Measurements from ENCODE around the gene HAPLN1.

HAPLN1 gene

DNA sequence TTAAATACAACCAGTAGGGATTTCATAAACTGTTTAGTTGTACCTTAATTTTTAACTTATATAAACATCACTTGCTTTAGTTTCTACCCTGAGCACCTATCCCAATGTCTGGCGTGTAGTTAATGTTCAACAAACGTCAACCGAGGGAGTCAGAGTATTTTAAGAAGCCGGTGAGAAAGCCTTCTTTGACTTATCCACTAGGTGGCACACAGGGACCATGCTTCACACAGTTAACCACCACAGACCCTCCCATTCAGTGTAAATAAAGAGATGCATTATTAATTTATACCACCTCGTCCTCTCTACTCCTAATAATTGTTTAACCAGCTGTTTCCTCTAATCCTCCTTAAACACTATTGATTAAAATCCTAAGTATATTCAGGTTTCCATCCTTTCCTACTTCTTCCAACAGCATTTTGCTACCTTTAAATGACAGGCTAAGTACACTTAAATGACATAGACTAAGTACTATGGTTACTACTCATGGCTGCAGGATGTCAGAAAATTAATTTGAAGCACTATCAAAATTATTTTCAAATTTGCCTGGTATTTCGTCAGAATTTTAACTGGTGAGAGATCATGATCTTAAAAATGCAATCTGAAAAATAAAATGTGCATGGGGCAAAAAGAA is 2.3 kb downstream of the HAPLN1 start:
- DNase-seq (ENCODE audit: low spot score): no peak

DNA sequence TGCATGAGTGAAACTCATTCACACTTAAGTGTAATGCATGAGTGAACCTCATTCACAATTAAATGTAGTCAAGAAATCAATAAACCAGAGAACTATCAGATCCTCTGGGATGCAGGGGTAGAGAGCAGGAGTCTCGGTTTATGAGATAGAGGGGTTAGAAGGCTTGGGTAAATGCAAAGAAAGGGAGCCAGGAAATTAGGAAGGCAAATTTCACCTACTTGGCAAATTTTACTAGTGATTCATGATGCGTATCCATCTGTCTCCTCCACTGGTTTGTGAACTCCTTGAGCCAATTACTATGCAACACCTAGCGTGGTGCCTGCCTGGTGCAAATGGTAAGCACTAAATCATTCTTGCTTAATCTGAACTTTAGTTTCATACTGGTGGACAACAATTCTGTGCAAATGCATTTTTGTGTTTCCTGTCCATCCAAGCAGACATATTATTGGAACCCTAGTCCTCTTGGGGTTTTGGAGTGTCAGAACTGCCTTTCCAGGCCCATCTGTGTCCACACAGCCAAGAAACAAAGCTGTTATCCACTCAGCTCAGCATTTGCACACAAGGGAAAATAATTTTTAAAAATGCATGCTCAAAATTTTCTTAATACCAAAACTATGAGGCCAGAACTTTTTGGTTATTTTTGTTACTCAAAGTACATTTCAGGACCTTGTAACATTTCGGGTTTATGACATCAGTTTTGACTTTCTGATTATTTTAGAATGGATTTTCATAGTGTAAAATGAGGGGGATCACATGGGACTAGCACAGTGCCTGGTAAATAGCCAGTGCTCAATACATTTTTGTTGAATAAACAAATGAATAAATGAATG is 5.2 kb downstream of the HAPLN1 start:
- DNase-seq (ENCODE audit: low spot score): no peak

DNA sequence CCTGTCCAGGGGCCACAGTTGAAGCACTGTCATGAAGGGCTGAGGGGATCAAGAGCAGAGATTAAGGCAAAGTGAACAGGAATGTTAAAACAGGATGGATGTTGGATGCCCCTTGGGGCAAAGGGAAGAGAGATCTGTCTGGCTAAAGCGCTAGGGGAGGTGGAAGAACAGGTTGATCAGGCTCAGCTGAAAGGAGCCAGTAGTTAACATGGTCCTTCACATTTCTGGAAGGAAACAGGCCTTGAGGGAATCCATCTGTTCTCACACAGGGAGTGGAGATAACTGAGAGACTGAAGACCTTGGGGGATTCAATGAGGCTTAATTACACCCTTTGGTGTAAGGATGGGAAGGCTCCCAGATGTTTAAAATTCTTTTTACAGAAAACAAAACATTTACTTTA is 5.8 kb downstream of the HAPLN1 start:
- no peak for DNase-seq (ENCODE audit: low spot score)

DNA sequence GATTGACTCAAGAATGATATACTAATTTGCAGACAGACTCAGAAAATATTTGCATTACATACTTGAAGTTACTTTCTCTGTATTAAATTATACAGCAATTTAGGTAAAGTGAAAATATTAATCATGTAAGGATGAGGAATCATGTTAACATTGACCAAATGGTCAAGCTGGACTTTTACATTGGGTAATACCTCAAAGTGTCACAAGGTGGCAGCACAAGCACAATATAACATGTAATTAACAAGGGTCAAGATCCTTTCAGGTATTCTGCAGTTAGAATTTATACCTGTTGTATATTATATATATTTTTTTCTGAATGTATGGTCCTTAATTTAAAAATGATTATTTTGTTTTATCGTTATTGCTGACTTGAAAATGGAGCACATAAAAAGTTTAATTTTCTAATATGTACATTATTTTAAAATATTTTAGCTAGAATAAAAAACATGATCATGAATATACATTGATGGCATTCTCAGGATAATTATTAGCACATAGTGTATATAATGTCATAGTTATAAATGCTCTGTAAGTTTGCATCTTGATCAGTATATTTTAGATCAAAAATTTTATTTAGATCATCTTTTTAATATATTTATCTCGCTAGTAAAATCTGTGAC is 8.6 kb downstream of the HAPLN1 start:
- no peak for DNase-seq (ENCODE audit: low spot score)

- no peak for DNase-seq (ENCODE audit: low spot score)
These were observed 10.7 kb downstream of the HAPLN1 start for GRCh38 chr5:83709973-83710372.

- no peak for DNase-seq (ENCODE audit: low spot score)
These were observed 12.5 kb downstream of the HAPLN1 start for GRCh38 chr5:83708170-83708569.

DNA sequence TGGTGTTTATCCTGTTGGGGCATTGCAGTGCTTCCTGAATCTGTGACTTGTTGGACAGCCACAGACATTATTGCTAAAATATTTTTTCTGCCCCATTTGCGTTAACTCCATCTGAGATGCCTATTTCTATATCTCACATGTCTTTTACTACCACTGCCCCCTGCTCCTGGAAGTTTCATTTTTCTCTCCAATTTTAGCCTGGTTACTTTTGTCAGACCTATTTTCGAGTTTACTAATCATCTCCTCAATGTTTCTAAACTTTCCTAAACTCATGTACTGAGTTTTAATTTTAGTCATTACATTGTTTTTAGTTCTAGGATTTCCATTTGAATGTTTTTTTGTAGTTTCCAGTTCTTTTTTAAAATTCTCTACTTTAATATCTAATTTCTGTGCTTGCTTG is 17.6 kb downstream of the HAPLN1 start:
- DNase-seq (ENCODE audit: low spot score): no peak

GRCh38 chr5:83701886-83702285 is 18.8 kb downstream of the HAPLN1 start:
- DNase-seq (ENCODE audit: low spot score): no peak

- DNase-seq (ENCODE audit: low spot score): no peak
These were observed 30.8 kb downstream of the HAPLN1 start for GRCh38 chr5:83689881-83690280.

- DNase-seq (ENCODE audit: low spot score): no peak
These were observed 32.4 kb downstream of the HAPLN1 start for GRCh38 chr5:83688281-83688680.

- DNase-seq (ENCODE audit: low spot score): no peak
These were observed 33.5 kb downstream of the HAPLN1 start for GRCh38 chr5:83687124-83687619.

- no peak for DNase-seq (ENCODE audit: low spot score)
These were observed 34.4 kb downstream of the HAPLN1 start for GRCh38 chr5:83686251-83686650.

GRCh38 chr5:83683836-83684235 is 36.8 kb downstream of the HAPLN1 start:
- DNase-seq (ENCODE audit: low spot score): no peak

DNA sequence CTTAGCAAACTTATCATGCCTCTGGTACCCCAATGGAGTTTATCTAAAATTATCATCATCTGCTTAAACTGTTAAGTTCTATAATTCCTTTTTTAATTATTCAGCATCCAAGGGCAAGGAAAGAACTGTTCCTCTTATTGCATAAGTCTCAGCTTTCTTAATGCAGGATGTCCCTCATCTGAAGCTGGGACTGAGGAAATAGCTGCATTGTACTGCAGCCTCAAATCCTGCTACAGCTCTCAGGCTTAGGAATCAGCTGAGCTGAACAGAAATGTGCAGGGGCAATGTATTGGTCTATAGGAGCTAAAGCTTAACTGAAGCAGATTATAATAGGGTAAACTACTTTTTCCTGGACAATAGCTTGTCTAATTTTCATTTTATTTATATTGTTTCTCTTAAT is 48.0 kb downstream of the HAPLN1 start:
- no peak for DNase-seq (ENCODE audit: low spot score)

- no peak for DNase-seq (ENCODE audit: low spot score)
These were observed 48.5 kb downstream of the HAPLN1 start for GRCh38 chr5:83672158-83672557.

- DNase-seq (ENCODE audit: low spot score): no peak
These were observed 55.0 kb downstream of the HAPLN1 start for GRCh38 chr5:83665631-83666030.

- DNase-seq (ENCODE audit: low spot score): no peak
These were observed 58.1 kb downstream of the HAPLN1 start for GRCh38 chr5:83662558-83662957.

GRCh38 chr5:83657807-83658525 is 62.7 kb downstream of the HAPLN1 start:
- no peak for DNase-seq (ENCODE audit: low spot score)

GRCh38 chr5:83654427-83654994 is 66.1 kb downstream of the HAPLN1 start:
- DNase-seq (ENCODE audit: low spot score): no peak

DNA sequence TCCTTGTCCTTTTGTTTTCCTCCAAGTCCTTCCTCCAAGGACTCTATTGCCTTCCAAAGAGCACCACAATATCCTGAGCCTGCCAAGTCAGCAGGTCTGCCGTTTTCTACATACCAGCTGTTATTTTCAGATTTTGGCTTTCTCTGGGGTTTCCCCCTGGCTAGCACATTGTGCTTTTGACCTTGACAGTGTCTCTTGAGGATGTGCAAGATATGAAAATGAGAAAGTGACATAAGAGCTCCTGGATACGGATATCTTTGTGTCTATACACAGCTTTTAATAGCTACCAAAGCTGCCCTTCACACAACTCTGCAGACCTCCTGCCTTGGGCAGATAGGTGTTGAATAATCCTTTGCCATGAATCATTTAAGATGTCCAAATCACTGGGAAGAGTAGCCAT is 67.0 kb downstream of the HAPLN1 start:
- no peak for DNase-seq (ENCODE audit: low spot score)

GRCh38 chr5:83645936-83646335 is 74.7 kb downstream of the HAPLN1 start:
- DNase-seq (ENCODE audit: low spot score): no peak

GRCh38 chr5:83644301-83644700 is 76.4 kb downstream of the HAPLN1 start:
- no peak for DNase-seq (ENCODE audit: low spot score)
